Trophoblast cell (in vitro differentiated cells and primary cell): ENCODE results near the gene LRIG1.
A peak's percentile ranks its signal among the peaks of the same experiment; 100 is the strongest.

Experiments
- DNase-seq, 2 donors: peaks; one replicate each; pipeline ENCODE4 v3.0.0-alpha.2; 2016
- H2AFZ ChIP-seq: 2 replicates; pipeline ENCODE4 v1.6.1; 2013; ENCODE audit warnings: low read length, moderate library complexity, mild to moderate bottlenecking; ENCODE audit not compliant: insufficient read depth, poor library complexity
- H2AK5ac ChIP-seq: 2 replicates; pipeline ENCODE4 v1.6.1; 2013; ENCODE audit warnings: mild to moderate bottlenecking, low read length
- H2BK120ac ChIP-seq: 2 replicates; pipeline ENCODE4 v1.6.1; 2013; ENCODE audit warnings: low read length, mild to moderate bottlenecking, moderate library complexity; ENCODE audit not compliant: insufficient read depth, poor library complexity
- H2BK12ac ChIP-seq: 2 replicates; pipeline ENCODE4 v1.6.1; 2013; ENCODE audit warnings: mild to moderate bottlenecking, low read length, moderate library complexity
- H2BK5ac ChIP-seq: 2 replicates; pipeline ENCODE4 v1.6.1; 2013; ENCODE audit warnings: low read length, low read depth, moderate library complexity, mild to moderate bottlenecking; ENCODE audit not compliant: poor library complexity
- H3K14ac ChIP-seq: 2 replicates; pipeline ENCODE4 v1.6.1; 2013; ENCODE audit warnings: mild to moderate bottlenecking, low read length
- H3K18ac ChIP-seq: 2 replicates; pipeline ENCODE4 v1.6.1; 2013; ENCODE audit warnings: mild to moderate bottlenecking, low read length
- H3K23ac ChIP-seq: 2 replicates; pipeline ENCODE4 v1.6.1; 2013; ENCODE audit warnings: low read length
- H3K27ac ChIP-seq: 2 replicates; pipeline ENCODE4 v1.5.1; 2013; ENCODE audit warnings: low read depth, mild to moderate bottlenecking, inconsistent platforms, low read length, moderate library complexity
- H3K27me3 ChIP-seq: 2 replicates; pipeline ENCODE4 v1.6.1; 2013; ENCODE audit warnings: inconsistent platforms, mild to moderate bottlenecking, low read length, moderate library complexity; ENCODE audit not compliant: insufficient read depth
- H3K36me3 ChIP-seq, 2 experiments: 1 replicate in 1 of 2; 2 replicates in 1 of 2; pipeline ENCODE4 v1.6.1; 2013; ENCODE audit warnings: low read length in 2 of 2, mild to moderate bottlenecking in 2 of 2, moderate library complexity in 1 of 2; ENCODE audit not compliant: insufficient read depth in 2 of 2, control insufficient read depth in 1 of 2
- H3K4ac ChIP-seq: 2 replicates; pipeline ENCODE4 v1.6.1; 2013; ENCODE audit warnings: low read depth, mild to moderate bottlenecking, low read length, moderate library complexity
- H3K4me1 ChIP-seq, 2 experiments: 1 replicate in 1 of 2; 2 replicates in 1 of 2; pipeline ENCODE4 v1.6.1; 2013; ENCODE audit warnings: low read length in 2 of 2, mild to moderate bottlenecking in 2 of 2, moderate library complexity in 1 of 2; ENCODE audit not compliant: insufficient read depth in 2 of 2, control insufficient read depth in 1 of 2
- H3K4me2 ChIP-seq: 2 replicates; pipeline ENCODE4 v1.6.1; 2013; ENCODE audit warnings: inconsistent platforms, mild to moderate bottlenecking, low read length, moderate library complexity
- H3K4me3 ChIP-seq: 2 replicates; pipeline ENCODE4 v1.5.1; 2013; ENCODE audit warnings: mild to moderate bottlenecking, low read depth, low read length, inconsistent platforms
- H3K79me1 ChIP-seq: one replicate; pipeline ENCODE4 v1.6.1; 2013; ENCODE audit warnings: low read length
- H3K79me2 ChIP-seq: 2 replicates; pipeline ENCODE4 v1.6.1; 2013; ENCODE audit warnings: low read length, mild to moderate bottlenecking; ENCODE audit not compliant: control insufficient read depth, insufficient read depth, poor library complexity
- H3K9ac ChIP-seq: 2 replicates; pipeline ENCODE4 v1.6.1; 2013; ENCODE audit warnings: mild to moderate bottlenecking, low read length
- H3K9me3 ChIP-seq: 2 replicates; pipeline ENCODE4 v1.6.1; 2013; ENCODE audit warnings: low read depth, mild to moderate bottlenecking, control low read depth, inconsistent platforms, low read length; ENCODE audit not compliant: insufficient read depth
- H4K12ac ChIP-seq: 2 replicates; pipeline ENCODE4 v1.6.1; 2013; ENCODE audit warnings: low read depth, mild to moderate bottlenecking, low read length, moderate library complexity
- H4K8ac ChIP-seq: 2 replicates; pipeline ENCODE4 v1.6.1; 2013; ENCODE audit warnings: low read depth, mild to moderate bottlenecking, low read length, moderate library complexity
- H4K91ac ChIP-seq: one replicate; pipeline ENCODE4 v1.6.1; 2013; ENCODE audit warnings: low read depth, mild to moderate bottlenecking, low read length, moderate library complexity
- WGBS: extraction: QIAGEN DNeasy Blood & Tissue Kit; methylation state at CpG from one replicate; pipeline ENCODE4 v1.1.7; 2013; ENCODE audit warnings: missing lambda C conversion rate; ENCODE audit not compliant: insufficient read length, insufficient coverage; ENCODE audit errors: extremely low coverage; 5-methylcytosine and 5-hydroxymethylcytosine counted together

Gene LRIG1

DNA sequence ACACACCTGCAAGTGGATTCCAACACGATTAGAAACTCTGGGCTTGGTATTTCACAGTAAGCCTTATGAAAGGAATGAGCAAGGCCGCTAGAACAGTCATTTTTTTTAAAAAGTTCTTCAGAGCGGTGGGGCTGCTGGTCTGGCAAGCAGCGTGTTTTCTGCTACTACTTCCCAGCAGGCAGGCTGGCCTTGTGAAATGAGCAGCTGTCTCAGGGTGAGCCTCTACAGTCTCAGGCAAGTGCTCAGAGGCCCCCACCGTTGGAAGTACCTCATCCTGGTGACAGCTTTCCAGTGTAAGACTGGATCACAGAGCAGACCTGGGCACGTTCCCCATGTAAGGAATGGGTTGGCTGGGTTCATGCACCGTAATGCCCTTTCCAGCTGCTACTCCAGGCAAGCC lies 119.2 kb downstream of the LRIG1 start:
- Histone ChIP-seq H3K79me2 (no peaks in the 10 kb centered on the region), H3K4me1 (no peaks in the 10 kb centered on the region), H3K4me2 (no peak overlapping the region), H4K91ac (no peak overlapping the region), H2BK12ac (no peak overlapping the region), H3K79me1 (no peaks in the 10 kb centered on the region), H3K27me3 (no peaks in the 10 kb centered on the region), H4K12ac (no peak overlapping the region), H4K8ac (no peak overlapping the region), H3K4me3 (no peak overlapping the region), H2BK120ac (no peak overlapping the region), H3K14ac (no peak overlapping the region), H3K9me3 (peaks cover 13% of the 10 kb centered on the region), H2AFZ (no peak overlapping the region), H3K4ac (no peak overlapping the region), H3K9ac (no peak overlapping the region), H2AK5ac (no peak overlapping the region), H2BK5ac (no peak overlapping the region), H3K23ac (no peak overlapping the region), H3K36me3 (peaks cover 15 to 18% of the 10 kb centered on the region in 2 experiments), H3K27ac (no peak overlapping the region), H3K18ac (no peak overlapping the region)
- DNase-seq, result peak; percentile 67 to 68
- WGBS, result no CpG with 5 or more reads among the region's 7 CpGs

DNA sequence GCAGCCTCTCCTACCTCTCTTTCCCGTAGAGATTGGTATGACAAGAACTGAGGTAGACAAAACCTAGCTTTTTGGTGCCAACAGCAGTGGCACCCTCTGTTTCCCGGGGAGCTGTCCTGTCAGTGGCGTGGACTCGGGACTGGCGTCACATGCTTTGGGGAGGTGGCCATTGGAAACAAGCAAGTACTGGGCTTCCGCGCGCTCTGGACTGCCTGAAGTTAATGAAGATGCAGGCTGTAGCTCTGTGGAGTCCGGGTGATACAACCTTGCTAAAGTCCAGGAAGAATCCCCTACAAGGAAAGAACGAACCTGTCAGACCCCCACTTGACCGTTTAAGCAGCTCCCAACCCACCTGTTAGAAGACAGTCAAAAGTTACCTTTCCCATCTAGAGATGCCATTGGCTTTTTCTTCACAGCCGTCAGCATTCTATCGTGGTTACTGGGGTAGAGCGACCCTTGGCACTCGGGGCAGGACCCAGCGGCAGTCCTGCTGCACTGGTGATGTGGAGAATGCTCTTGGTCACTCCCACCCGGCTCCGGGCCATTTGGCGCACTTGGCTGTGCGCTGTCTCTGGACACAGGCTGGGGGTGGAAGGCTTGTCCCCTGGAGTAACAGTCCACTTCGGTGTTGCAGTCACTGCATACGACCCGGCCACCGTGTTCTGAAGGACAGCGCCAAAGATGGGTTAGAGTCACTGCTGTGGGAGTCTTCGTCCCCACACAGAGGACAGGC lies 120.5 kb downstream of the LRIG1 start:
- Histone ChIP-seq H3K9me3 (peaks cover 8% of the 10 kb centered on the region), H2BK12ac (no peak overlapping the region), H3K79me1 (no peaks in the 10 kb centered on the region), H3K27me3 (no peaks in the 10 kb centered on the region), H2AK5ac (no peak overlapping the region), H4K8ac (no peak overlapping the region), H3K36me3 (peaks cover 15 to 18% of the 10 kb centered on the region in 2 experiments), H3K23ac (no peak overlapping the region), H3K27ac (no peak overlapping the region), H2BK5ac (no peak overlapping the region), H4K12ac (no peak overlapping the region), H3K4ac (no peak overlapping the region), H4K91ac (no peak overlapping the region), H2AFZ (no peak overlapping the region), H3K79me2 (no peaks in the 10 kb centered on the region), H3K14ac (no peak overlapping the region), H3K18ac (no peak overlapping the region), H3K4me1 (no peaks in the 10 kb centered on the region), H3K9ac (no peak overlapping the region), H3K4me2 (no peak overlapping the region), H2BK120ac (no peak overlapping the region), H3K4me3 (no peak overlapping the region)
- no CpG with 5 or more reads among the region's 26 CpGs for WGBS
- no peak for DNase-seq

DNA sequence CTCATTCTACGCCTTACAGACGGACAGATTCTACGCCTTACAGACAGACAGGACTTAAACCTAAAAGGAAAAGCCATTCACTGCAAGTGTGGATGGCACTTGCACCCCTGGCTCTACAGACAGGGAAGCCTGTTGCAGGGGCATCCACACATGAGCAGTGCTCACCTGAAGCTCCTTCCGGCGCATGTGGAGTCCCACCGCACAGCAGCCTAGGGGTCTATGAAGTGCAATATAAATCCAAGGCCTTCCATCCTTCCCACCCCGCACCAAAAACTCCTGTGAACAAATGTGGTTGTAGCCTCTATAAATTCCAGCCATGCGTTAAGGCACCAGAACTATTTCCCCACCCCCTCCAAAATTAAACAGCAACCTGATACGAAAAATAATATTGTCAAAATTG lies 121.3 kb downstream of the LRIG1 start:
- no peaks in the 10 kb centered on the region for H3K79me1 ChIP-seq
- no peak overlapping the region for H2BK120ac ChIP-seq
- no peak overlapping the region for H3K4ac ChIP-seq
- H3K9ac ChIP-seq, result no peak overlapping the region
- no peak overlapping the region for H2BK12ac ChIP-seq
- H4K12ac ChIP-seq, result no peak overlapping the region
- no peak overlapping the region for H4K91ac ChIP-seq
- H3K27ac ChIP-seq, result no peak overlapping the region
- H2AK5ac ChIP-seq, result no peak overlapping the region
- no peaks in the 10 kb centered on the region for H3K27me3 ChIP-seq
- H3K4me3 ChIP-seq, result no peak overlapping the region
- peaks cover 15 to 18% of the 10 kb centered on the region in 2 experiments for H3K36me3 ChIP-seq
- WGBS, result no CpG with 5 or more reads among the region's 9 CpGs
- no peaks in the 10 kb centered on the region for H3K79me2 ChIP-seq
- H4K8ac ChIP-seq, result no peak overlapping the region
- no peak overlapping the region for H3K4me2 ChIP-seq
- H3K23ac ChIP-seq, result no peak overlapping the region
- H2BK5ac ChIP-seq, result no peak overlapping the region
- no peak for DNase-seq
- H3K14ac ChIP-seq, result no peak overlapping the region
- no peak overlapping the region for H3K18ac ChIP-seq
- no peaks in the 10 kb centered on the region for H3K4me1 ChIP-seq
- peaks cover 6% of the 10 kb centered on the region for H3K9me3 ChIP-seq
- no peak overlapping the region for H2AFZ ChIP-seq

DNA sequence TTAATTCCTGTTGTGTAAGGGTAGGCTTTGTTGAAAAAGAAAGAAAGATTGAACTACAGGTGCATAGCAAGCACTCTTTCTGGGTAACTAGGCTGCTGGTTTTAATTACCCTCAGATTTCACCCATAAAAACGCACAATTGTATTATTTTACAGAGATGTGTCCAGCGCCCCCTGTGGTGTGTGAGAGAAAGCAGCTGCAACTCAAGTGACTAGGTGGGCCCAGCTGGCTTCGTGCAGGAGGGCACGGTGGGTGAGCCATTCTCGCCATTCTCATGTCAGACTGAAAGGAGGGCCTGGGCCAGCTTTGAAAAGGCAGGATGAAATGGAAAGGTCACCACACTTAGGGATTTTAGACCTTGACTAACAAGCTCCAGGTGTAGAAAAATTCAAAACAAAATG lies 122.6 kb downstream of the LRIG1 start:
- no peak overlapping the region for H3K4me3 ChIP-seq
- H3K4me1 ChIP-seq, result no peaks in the 10 kb centered on the region
- H3K27me3 ChIP-seq, result no peaks in the 10 kb centered on the region
- H4K91ac ChIP-seq, result no peak overlapping the region
- H2AFZ ChIP-seq, result no peak overlapping the region
- H3K79me1 ChIP-seq, result no peaks in the 10 kb centered on the region
- H4K12ac ChIP-seq, result no peak overlapping the region
- WGBS, result no CpG with 5 or more reads among the region's 5 CpGs
- H3K18ac ChIP-seq, result no peak overlapping the region
- H3K9me3 ChIP-seq, result peaks cover 3% of the 10 kb centered on the region
- no peak overlapping the region for H2BK120ac ChIP-seq
- H3K79me2 ChIP-seq, result no peaks in the 10 kb centered on the region
- DNase-seq, result peak in 1 of 2 donors; percentile 39
- no peak overlapping the region for H4K8ac ChIP-seq
- no peak overlapping the region for H3K9ac ChIP-seq
- H3K27ac ChIP-seq, result no peak overlapping the region
- H2BK5ac ChIP-seq, result no peak overlapping the region
- H3K36me3 ChIP-seq, result peaks cover 15 to 16% of the 10 kb centered on the region in 2 experiments
- H3K4ac ChIP-seq, result no peak overlapping the region
- no peak overlapping the region for H3K14ac ChIP-seq
- H2AK5ac ChIP-seq, result no peak overlapping the region
- no peak overlapping the region for H2BK12ac ChIP-seq
- H3K4me2 ChIP-seq, result no peak overlapping the region
- no peak overlapping the region for H3K23ac ChIP-seq
